Heart left ventricle (tissue), 16 donors: Measurements from ENCODE around the gene ARID5A. TPM values are rescaled to one million over a fixed set of nuclear protein-coding genes. Genes with fewer than 3 reads are reported as not detected.

ENCODE experiments used
- ATAC-seq, 4 donors: fragments of 200-7000 bp; cut with Tn5 transposase; one replicate each; pipeline ENCODE4 v1.9.1; 2020 to 2022; ENCODE audit warnings: moderate library complexity in 4 of 4, mild to moderate bottlenecking in 3 of 4, moderate number of reproducible peaks in 1 of 4
- DNase-seq, 5 donors: peaks; one replicate each; pipeline ENCODE4 v3.0.0-alpha.2; 2020
- H3K27ac ChIP-seq, 12 donors: fragments of 200-600 bp; sonication (generic) in 4 of 12; one replicate each; pipeline versions ENCODE4 v1.5.0 to v1.8.0; 2016 to 2022; ENCODE audit warnings: mild to moderate bottlenecking in 2 of 12
- H3K27me3 ChIP-seq, 9 donors: fragments of 200-600 bp; sonication (generic) in 2 of 9; one replicate each; pipeline versions ENCODE4 v1.5.1 to v1.8.0; 2016 to 2022; ENCODE audit warnings: mild to moderate bottlenecking in 3 of 9
- H3K36me3 ChIP-seq, 9 donors: fragments of 200-600 bp; sonication (generic) in 2 of 9; one replicate each; pipeline versions ENCODE4 v1.5.0 to v1.8.0; 2018 to 2022; ENCODE audit warnings: mild to moderate bottlenecking in 2 of 9
- H3K4me1 ChIP-seq, 12 donors: fragments of 200-600 bp; sonication (generic) in 4 of 12; one replicate each; pipeline versions ENCODE4 v1.5.0 to v1.8.0; 2016 to 2022; ENCODE audit warnings: mild to moderate bottlenecking in 3 of 12
- H3K4me3 ChIP-seq, 12 donors: fragments of 200-600 bp; sonication (generic) in 4 of 12; one replicate each; pipeline versions ENCODE4 v1.5.0 to v1.8.0; 2017 to 2022; ENCODE audit warnings: mild to moderate bottlenecking in 9 of 12, moderate library complexity in 4 of 12
- H3K9me3 ChIP-seq, 12 donors: fragments of 200-600 bp; sonication (generic) in 4 of 12; one replicate each; pipeline versions ENCODE4 v1.5.0 to v1.8.0; 2016 to 2022; ENCODE audit warnings: mild to moderate bottlenecking in 1 of 12
- CTCF ChIP-seq, 12 donors: fragments of 200-600 bp; sonication (generic) in 4 of 12; IDR thresholded peaks; one replicate each; pipeline versions ENCODE4 v1.5.0 to v1.8.0; 2018 to 2022; ENCODE audit warnings: antibody characterized with exemption in 12 of 12, mild to moderate bottlenecking in 5 of 12
- POLR2A ChIP-seq, 2 donors: fragments of 450-650 bp; IDR thresholded peaks; one replicate each; pipeline ENCODE4 v1.6.1; 2017; ENCODE audit warnings: antibody characterized with exemption in 2 of 2, mild to moderate bottlenecking in 2 of 2, moderate library complexity in 2 of 2
- WGBS, 4 donors: extraction: QIAGEN DNeasy Blood & Tissue Kit in 2 of 4; methylation state at CpG; one replicate each; pipeline versions ENCODE4 v1.1.5 to v1.1.7; 2013 to 2018; 5-methylcytosine and 5-hydroxymethylcytosine counted together
- intact Hi-C, 10 donors: fragments of 100-400 bp; cut with DNase I; formaldehyde crosslinking; loops; one replicate each; pipeline versions ENCODE4 v1.11.1 to v1.14.2; 2022
- polyA plus RNA-seq, 2 donors: library from polyadenylated mRNA; stranded (reverse); fragments of 200-250 nt; gene quantifications; one replicate each; pipeline ENCODE4 v1.2.3, GENCODE V29; 2013
- total RNA-seq, 9 donors: library from RNA; depleted of rRNA in 2 of 9; stranded (reverse); fragments of >200 nt in 2 of 9; fragmentation: NEBNext Ultra II Directional in 3 of 9; extraction: Animal tissue kit (Norgen Biotek cat#: 25700) in 3 of 9; gene quantifications; one replicate each; pipeline versions ENCODE4 v1.1.0 to v1.2.4, GENCODE V29; 2016 to 2023
- donor health status: ischemic (EF 13 %, LVEDD 7.1; RV severe dilation, severe dysfunction).
- donor health status: healthy with polysubstance abuse.
- donor health status: DM: no; HTN: yes; CAD: no.
- donor health status: DM: no; HTN: no; CAD: no.
- donor health status: ischemic (EF 25% LVEDD 6.9; RV normal size, moderate dysfunction).
- donor health status: ischemic (EF 25% LVEDD 5.7; RV mildly dilated, moderate dysfunction).
- donor health status: healthy.
- donor health status: DM: yes; HTN: yes; CAD: no.
- donor health status: ischemic (EF 35%, LVEDD 5.7; RV mildly dilated, moderate dysfunction).
- donor health status: nonischemic (EF 11% LVEDD 7.7; RV severe dilation, severe dysfunction).
- donor health status: DM: yes; HTN: yes; CAD: no.
- donor health status: PGD.
- donor health status: ischemic (EF 29% LVEDD 5.4; RV normal size, mild dysfunction).
- donor health status: nonischemic (EF 23%, LVEDD 6.1; RV moderate dilation, normal function).

ARID5A gene
- total and polyA plus RNA-seq, 11 donors, result 13.3 to 50.2 (median 35.6) TPM

- Histone ChIP-seq H3K9me3 (peaks cover 0 to 6% (median 0%) of the 10 kb centered on the region in 12 donors), H3K4me3 (no peak overlapping the region), H3K4me1 (peaks cover 0 to 13% (median 9%) of the 10 kb centered on the region in 12 donors), H3K36me3 (peaks cover 0 to 1% (median 0%) of the 10 kb centered on the region in 9 donors), H3K27me3 (no peaks in the 10 kb centered on the region), H3K27ac (no peak overlapping the region)
- DNase-seq (no peak), ATAC-seq (no peak)
- no peak for TF ChIP-seq CTCF (IDR thresholded peaks at IDR 0.05)
- TF ChIP-seq POLR2A (IDR thresholded peaks at IDR 0.05), result no peak
- intact Hi-C loops, result no loop called here
- 73 to 87% (median 79%) methylated on average over 8 of the region's 8 CpGs for WGBS, 4 donors
These were observed 21.9 kb downstream of the ARID5A start for GRCh38 chr2:96558485-96558884.

GRCh38 chr2:96564026-96564425 is 27.5 kb downstream of the ARID5A start:
- intact Hi-C loops, result no loop called here
- Histone ChIP-seq H3K9me3 (peaks cover 0 to 6% (median 0%) of the 10 kb centered on the region in 12 donors), H3K4me3 (no peak overlapping the region), H3K4me1 (no peaks in the 10 kb centered on the region), H3K27ac (no peak overlapping the region), H3K36me3 (no peaks in the 10 kb centered on the region), H3K27me3 (no peaks in the 10 kb centered on the region)
- no peak for TF ChIP-seq POLR2A (IDR thresholded peaks at IDR 0.05)
- no peak for TF ChIP-seq CTCF (IDR thresholded peaks at IDR 0.05)
- DNase-seq, result no peak
- 60 to 95% (median 72%) methylated on average over 3 to 4 of the region's 4 CpGs for WGBS, 4 donors
- no peak for ATAC-seq

GRCh38 chr2:96564563-96564962 is 28.0 kb downstream of the ARID5A start:
- ATAC-seq (no peak), DNase-seq (no peak)
- Histone ChIP-seq H3K27ac (no peak overlapping the region), H3K4me3 (no peak overlapping the region), H3K9me3 (peaks cover 0 to 6% (median 0%) of the 10 kb centered on the region in 12 donors), H3K4me1 (no peaks in the 10 kb centered on the region), H3K27me3 (no peaks in the 10 kb centered on the region), H3K36me3 (no peaks in the 10 kb centered on the region)
- 72 to 78% (median 75%) methylated on average over 3 of the region's 3 CpGs for WGBS, 4 donors
- TF ChIP-seq POLR2A (IDR thresholded peaks at IDR 0.05), result no peak
- no peak for TF ChIP-seq CTCF (IDR thresholded peaks at IDR 0.05)
- intact Hi-C loops, result no loop called here

GRCh38 chr2:96565111-96565510 is 28.6 kb downstream of the ARID5A start:
- Histone ChIP-seq H3K27ac (no peak overlapping the region), H3K4me3 (no peak overlapping the region), H3K27me3 (no peaks in the 10 kb centered on the region), H3K36me3 (no peaks in the 10 kb centered on the region), H3K9me3 (peaks cover 0 to 6% (median 0%) of the 10 kb centered on the region in 12 donors), H3K4me1 (no peaks in the 10 kb centered on the region)
- intact Hi-C loops, result no loop called here
- 61 to 79% (median 69%) methylated on average over 5 of the region's 5 CpGs for WGBS, 4 donors
- TF ChIP-seq POLR2A (IDR thresholded peaks at IDR 0.05) (no peak), CTCF (IDR thresholded peaks at IDR 0.05) (no peak)
- ATAC-seq, result no peak
- no peak for DNase-seq
